Anterior cingulate cortex (tissue), 58 donors: ENCODE measurements around the gene BICD2.

ENCODE experiments used
- DNase-seq, 58 donors: peaks; one replicate each; lab custom pipeline; 2025; lab: John Stamatoyannopoulos, UW

BICD2 gene

GRCh38 chr9:92729735-92730155, 34.9 kb downstream of the BICD2 start:
- DNase-seq, result no peak

DNA sequence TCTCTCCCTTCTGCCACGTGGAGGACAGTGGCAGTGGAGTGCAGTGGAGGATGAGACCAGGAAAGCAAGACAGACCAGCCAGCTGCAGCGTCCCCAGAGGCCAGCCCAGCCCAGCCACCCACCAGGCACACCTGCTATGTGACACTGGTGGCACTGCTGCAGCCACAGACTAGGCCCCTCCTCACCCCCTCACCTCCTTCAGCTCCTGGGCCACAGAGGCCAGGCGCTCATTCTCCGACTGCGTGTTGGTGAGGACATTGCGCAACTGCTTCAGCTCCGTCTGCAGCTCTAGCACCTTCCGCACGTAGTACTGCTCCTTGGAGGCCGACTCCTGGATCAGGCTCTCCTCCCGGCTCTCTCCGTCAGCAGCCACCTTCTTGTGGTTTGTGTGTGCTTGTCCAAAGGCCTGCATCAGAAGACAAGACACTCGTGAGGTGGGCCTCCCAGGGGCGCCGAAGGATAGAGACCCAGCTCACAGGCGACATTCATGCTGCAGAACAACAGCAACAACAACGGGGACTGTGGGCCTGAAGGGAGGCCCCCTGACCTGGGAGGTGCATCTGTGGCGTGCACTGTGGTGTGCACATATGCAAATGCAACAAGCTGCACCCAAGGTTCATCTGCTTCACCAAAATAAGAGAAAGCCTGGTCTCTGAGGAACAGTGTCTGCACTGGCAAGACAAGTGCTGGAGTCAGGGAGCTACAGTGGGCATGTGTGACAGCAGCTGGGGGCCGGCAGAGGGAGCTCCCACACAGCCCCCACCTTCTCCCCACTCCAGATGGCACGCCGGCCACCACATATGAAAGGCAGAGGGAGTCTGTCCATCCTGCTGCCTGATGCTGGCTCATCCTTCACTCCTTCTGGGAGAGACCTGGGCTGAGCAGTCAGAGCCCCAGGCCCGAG, 35.5 kb downstream of the BICD2 start:
- DNase-seq, result peak in 39 of 58 donors; percentile 9 to 69 (median 38)

- no peak for DNase-seq
Observed at GRCh38 chr9:92727716-92728700, 36.6 kb downstream of the BICD2 start.

GRCh38 chr9:92726971-92727715, 37.5 kb downstream of the BICD2 start:
- no peak for DNase-seq

DNA sequence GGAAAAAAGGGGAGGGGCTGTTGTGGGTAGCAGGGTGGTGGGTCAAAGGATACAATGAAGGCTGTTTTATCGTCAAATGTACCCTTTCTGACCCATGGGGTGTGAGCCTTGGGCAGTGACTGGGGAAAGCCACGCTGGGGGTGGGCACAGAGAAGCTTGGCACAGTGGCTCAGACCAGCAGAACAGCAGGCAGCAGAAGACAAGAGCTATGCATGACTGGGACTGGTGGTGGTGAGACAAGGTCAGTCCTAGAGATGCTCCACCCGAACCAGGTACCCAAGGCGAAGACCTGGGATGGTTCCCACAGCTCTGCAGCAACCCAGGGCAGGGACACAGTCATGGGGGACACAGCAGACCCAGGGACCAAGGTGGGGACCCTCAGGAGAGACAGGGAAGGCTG, 38.3 kb downstream of the BICD2 start:
- no peak for DNase-seq

DNA sequence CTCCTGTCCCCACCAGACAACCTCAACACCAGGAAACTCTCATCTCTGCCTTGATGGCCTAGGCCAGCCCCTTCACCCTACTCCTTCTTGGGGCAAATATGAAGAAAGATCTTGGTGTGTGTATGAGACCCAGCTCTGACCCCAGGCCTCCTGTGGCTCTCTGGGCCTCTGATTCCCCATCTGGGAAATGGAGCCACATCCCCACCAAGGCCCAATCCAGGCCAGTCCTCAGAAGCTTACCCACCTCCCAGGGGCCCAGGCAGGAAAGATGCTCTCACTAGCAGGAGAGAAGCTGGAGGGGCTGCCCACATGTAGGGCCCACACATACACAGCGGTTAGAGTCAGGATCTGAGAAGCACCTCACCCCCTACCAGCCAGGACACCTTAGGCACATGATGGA, 38.9 kb downstream of the BICD2 start:
- DNase-seq, result no peak

GRCh38 chr9:92725266-92725545, 39.4 kb downstream of the BICD2 start:
- DNase-seq, result no peak

DNA sequence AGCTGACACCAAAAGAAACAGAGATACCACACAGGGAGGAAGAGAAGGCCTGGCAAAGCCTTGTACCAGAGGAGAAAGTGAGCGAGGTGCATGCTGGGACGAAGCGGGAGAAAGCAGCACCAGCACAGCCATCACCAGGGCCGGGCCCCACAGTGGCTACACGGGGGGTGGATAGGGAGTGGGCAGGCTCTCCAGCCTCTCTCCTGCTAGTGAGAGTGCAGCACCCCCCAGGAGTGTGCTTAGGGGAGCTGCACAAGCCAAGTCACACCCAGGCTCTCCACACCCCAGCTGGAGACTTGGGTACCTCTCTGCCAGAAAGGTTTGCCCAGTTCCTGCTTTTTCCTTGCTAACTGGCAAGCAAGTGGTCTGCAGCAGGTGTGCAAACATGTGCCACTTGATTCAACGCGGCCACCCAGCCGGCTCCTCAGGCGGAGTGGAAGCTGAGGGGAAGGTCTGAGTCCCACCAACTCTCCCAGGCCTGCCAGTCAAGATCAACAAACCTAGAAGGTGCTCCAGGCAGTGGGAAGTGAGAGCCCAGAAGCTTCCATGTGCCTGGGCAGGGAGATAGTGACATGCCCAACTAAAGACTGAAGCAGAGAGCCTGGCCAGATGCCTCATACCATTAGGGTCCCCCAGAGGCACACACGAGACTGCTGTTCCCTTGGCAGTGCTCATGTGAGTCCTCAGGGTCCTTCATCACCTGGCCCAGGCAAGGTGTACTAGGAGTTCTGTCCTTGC, 39.9 kb downstream of the BICD2 start:
- no peak for DNase-seq

GRCh38 chr9:92723801-92724323, 40.8 kb downstream of the BICD2 start:
- DNase-seq, result no peak

- peak in 22 of 58 donors; percentile 8 to 80 (median 46) for DNase-seq
Observed at GRCh38 chr9:92723299-92723625, 41.4 kb downstream of the BICD2 start.

GRCh38 chr9:92722386-92723298, 42.0 kb downstream of the BICD2 start:
- DNase-seq, result peak in 1 of 58 donors; percentile 24

DNA sequence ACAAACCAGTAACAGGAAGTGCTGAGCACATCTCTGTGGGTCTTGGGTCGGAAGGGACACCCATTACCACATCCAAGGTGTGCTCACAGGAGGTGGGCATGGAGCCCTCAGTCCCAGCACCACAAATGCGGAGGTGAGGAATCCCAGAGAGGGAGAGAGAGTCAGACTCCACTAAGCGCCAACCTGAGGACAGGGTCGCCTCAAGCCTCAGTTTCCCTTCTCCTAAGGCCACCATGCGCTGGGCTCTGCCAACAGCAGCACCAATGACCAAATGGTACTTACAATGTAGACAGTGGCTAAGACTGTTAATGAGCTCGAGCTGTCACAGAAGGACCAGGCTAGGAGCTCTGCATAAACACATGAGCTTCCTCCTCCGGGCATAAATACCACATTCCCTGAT, 43.1 kb downstream of the BICD2 start:
- DNase-seq, result no peak

DNA sequence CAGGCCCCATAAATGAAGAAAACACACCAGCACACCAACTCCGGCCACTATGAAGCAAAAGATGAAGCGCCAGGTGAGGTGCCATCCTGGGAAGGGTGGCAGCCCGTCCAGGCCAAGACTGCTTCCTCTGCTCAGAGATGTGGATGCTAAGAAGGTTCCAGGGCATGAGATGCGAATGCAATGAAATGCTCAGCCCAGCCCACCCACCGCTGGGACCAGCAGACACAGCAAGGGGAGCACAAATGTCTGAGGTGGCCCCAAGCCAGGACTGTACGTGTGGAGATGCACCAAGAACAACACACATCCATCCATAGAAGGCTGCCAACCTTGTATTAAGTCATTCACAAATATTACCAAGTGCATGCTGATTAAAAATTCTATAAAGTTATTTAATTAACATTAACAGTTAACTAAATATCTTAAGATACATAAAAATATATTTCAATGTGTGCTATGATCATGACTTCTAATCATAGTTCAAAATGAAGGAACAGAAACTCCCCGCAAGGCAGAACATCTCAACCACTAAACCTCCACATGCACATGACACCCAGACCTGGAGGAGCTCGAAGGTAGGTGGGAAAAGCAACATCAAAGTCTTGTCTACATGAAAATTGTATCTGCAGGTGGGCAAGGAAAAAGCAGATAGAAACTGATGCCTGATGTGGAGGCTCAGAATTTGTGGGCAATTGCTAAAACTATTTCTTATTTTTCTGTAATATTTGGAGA, 43.7 kb downstream of the BICD2 start:
- no peak for DNase-seq

DNA sequence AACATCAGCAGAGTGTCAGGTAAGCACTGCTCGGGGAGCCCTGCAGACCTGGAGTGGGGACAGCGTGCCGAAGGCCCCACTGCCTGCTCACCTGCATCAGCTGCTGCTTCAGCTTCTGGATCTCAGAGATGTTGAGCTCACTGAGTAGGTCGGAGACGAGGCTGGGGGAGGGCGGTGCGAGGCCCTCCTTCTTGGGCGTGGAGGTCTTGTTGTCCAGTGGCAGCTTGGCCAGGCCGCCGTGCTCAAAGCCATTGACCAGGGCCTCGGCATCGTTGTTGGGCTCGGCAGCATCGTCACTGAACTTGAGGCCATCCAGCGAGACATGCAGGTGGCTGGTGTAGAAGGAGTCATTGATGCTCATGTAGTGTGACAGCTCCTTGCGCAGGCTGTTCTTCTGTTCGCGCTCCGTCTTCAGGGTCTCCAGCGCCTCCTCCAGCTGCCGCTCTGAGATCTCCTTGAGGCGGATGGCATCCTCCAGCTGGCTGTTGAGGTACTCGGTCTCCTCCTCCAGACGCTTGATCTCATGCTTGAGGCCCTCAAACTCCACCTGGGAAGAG, 44.3 kb downstream of the BICD2 start:
- no peak for DNase-seq

DNA sequence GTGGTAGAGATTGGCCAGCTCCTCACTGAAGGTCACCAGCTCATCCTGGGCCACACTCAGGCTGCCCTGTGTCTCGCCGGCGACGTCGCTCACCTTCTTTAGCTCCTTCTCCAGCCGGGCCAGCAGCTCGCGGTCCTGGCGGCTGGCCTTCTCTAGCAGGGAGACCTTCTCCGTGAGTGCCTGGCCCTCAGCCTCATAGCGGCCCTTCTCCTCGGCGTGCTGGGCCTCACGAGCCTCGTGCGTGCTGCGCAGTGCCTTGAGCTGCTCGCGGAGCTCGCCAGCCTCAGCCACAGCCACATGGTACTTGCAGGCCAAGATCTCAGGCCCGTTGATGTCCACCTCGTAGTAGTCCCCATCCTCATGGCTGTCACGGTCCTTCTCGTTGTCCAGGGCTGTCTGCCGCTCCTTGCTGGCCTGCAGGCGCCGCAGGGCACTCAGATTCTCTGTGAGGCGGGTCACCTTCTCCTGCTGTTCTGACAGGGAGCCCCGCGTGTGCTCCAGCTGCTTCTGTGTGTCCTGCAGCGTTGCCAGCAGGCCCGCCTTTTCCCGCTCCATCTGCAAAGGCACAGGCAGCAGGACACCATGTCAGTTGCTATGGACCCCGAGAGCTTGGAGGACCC, 45.5 kb downstream of the BICD2 start:
- DNase-seq, result no peak

DNA sequence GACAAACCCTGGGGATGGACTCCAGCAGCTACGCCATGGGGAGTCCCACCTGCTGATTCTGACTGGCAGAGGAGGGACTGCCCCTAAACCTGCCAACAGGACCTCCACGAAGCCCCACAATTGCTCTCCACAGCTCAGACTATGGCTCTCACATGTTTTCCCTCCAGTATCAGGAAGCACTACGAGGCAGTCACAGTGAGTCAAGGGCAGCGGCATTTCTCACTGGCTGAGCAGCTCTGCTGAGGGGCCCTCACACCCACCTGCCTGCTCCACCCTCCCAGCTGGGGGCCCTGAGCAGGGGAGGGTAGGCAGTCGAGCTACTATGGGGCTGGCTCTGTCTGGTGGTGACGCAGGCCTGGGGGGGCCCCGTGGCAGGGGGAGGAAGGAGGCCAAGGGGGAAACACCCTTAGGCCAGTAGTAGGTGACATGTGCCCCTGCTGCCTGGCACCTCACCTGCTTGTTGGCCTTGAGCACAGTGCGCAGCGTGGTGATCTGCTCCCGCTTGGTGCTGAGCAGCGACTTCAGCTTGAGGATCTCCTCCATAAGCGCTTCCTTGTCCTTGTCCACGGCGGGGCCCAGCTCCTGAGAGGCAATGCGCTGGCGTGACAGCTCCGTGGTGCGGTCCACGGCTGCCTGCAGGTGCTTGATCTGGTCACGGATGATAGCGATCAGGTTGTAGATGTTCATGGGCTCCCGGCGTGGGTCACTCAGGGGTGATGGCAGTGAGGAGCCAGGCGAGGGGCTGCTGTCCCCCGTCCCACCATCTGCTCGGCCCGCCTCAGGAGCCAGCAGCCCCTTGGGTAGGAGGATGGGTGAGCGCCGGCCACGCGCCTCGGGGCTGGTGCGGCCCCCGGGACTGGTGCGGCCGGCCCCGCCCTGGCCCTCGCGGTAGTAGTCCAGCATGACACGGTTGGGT, 46.3 kb downstream of the BICD2 start:
- no peak for DNase-seq
